Measurements from ENCODE around the gene CALY.
A peak's percentile ranks its signal among the peaks of the same experiment; 100 is the strongest.
"Not testable (repeated sequence)": the region's sequence is repeated elsewhere in the genome, so short reads cannot be mapped to it uniquely, and the experiment has no call there.

Gene CALY

GRCh38 chr10:133329491-133330202 lies 7.0 kb downstream of the CALY start:
- DNase-seq (ENCODE audit: low spot score), result peak; percentile 84

GRCh38 chr10:133328358-133329343 lies 8.0 kb downstream of the CALY start:
- DNase-seq (ENCODE audit: low spot score), result no peak

- no peak for DNase-seq (ENCODE audit: low spot score)
Observed at GRCh38 chr10:133327651-133328357, 8.9 kb downstream of the CALY start.

- no peak for DNase-seq (ENCODE audit: low spot score)
Observed at GRCh38 chr10:133326745-133327650, 9.7 kb downstream of the CALY start.

- no peak for DNase-seq (ENCODE audit: low spot score)
Observed at GRCh38 chr10:133326223-133326551, 10.5 kb downstream of the CALY start.

- no peak for DNase-seq (ENCODE audit: low spot score)
Observed at GRCh38 chr10:133325440-133326222, 11.1 kb downstream of the CALY start.

GRCh38 chr10:133324857-133325260 lies 11.8 kb downstream of the CALY start:
- no peak for DNase-seq (ENCODE audit: low spot score)

GRCh38 chr10:133324198-133324792 lies 12.4 kb downstream of the CALY start:
- DNase-seq (ENCODE audit: low spot score), result peak; percentile 33

GRCh38 chr10:133322064-133322709 lies 14.5 kb downstream of the CALY start:
- DNase-seq (ENCODE audit: low spot score), result not testable (repeated sequence)

- not testable (repeated sequence) for DNase-seq (ENCODE audit: low spot score)
Observed at GRCh38 chr10:133320852-133321422, 15.8 kb downstream of the CALY start.

- peak; percentile 66 for DNase-seq (ENCODE audit: low spot score)
Observed at GRCh38 chr10:133318494-133319127, 18.1 kb downstream of the CALY start.

- no peak for DNase-seq (ENCODE audit: low spot score)
Observed at GRCh38 chr10:133316732-133317131, 20.0 kb downstream of the CALY start.

- no peak for DNase-seq (ENCODE audit: low spot score)
Observed at GRCh38 chr10:133316266-133316665, 20.4 kb downstream of the CALY start.

- no peak for DNase-seq (ENCODE audit: low spot score)
Observed at GRCh38 chr10:133315847-133316246, 20.8 kb downstream of the CALY start.

GRCh38 chr10:133314911-133315310 lies 21.8 kb downstream of the CALY start:
- DNase-seq (ENCODE audit: low spot score), result no peak

GRCh38 chr10:133313192-133313591 lies 23.5 kb downstream of the CALY start:
- no peak for DNase-seq (ENCODE audit: low spot score)

GRCh38 chr10:133312769-133313145 lies 23.9 kb downstream of the CALY start:
- no peak for DNase-seq (ENCODE audit: low spot score)

- DNase-seq (ENCODE audit: low spot score), result no peak
Observed at GRCh38 chr10:133312016-133312768, 24.5 kb downstream of the CALY start.
